ENCODE measurements around the gene PTEN.

The PTEN gene

DNA sequence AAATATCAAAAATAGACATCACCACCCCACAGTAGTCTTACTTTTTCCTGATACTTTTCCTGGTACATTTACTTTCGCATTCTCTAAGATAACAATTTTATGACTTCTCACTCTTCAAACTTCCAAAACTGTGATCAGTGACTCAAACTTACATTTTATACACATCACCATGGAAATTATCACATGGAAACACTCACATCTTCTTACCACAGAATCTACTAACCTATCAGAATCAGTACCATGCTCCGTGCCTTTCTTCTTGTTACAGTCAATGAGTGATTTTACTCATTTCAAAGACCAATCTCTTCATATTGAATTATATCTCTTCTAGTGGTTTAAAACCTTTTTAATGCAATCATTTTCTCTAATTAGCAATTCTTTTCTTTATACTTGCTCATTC lies 120.3 kb downstream of the PTEN start:
- Histone ChIP-seq H3K27ac (ENCODE audit: low read length) (no peak overlapping the region), H4K20me1 (ENCODE audit: insufficient read depth, low read length) (no peaks in the 10 kb centered on the region), H3K9me2 (replicated peaks; ENCODE audit: insufficient read depth, low read length) (no peaks in the 10 kb centered on the region), H3K36me3 (replicated peaks; ENCODE audit: insufficient read depth, low read length) (no peaks in the 10 kb centered on the region), H3K27me3 (replicated peaks; ENCODE audit: insufficient read depth, low read length) (no peaks in the 10 kb centered on the region), H3K9ac (ENCODE audit: low read length) (no peak overlapping the region), H3K4me3 (ENCODE audit: low read length) (no peak overlapping the region), H3F3A (ENCODE audit: insufficient read depth, low read length) (no peaks in the 10 kb centered on the region), H2AFZ (ENCODE audit: low read length) (no peak overlapping the region), H3K4me1 (ENCODE audit: low read length) (no peaks in the 10 kb centered on the region), H3K79me2 (ENCODE audit: low read length) (no peaks in the 10 kb centered on the region), H3K4me2 (ENCODE audit: low read depth, low read length) (no peak overlapping the region), H3K9me3 (replicated peaks; ENCODE audit: insufficient read depth, low read length) (no peaks in the 10 kb centered on the region)
- TF ChIP-seq EZH2 (optimal IDR thresholded peaks at IDR 0.05; ENCODE audit: low read depth, low read length) (no peak), EZH2phosphoT487 (IDR thresholded peaks at IDR 0.05; ENCODE audit: low read length) (no peak)
- TF ChIP-seq, protein P1, sequence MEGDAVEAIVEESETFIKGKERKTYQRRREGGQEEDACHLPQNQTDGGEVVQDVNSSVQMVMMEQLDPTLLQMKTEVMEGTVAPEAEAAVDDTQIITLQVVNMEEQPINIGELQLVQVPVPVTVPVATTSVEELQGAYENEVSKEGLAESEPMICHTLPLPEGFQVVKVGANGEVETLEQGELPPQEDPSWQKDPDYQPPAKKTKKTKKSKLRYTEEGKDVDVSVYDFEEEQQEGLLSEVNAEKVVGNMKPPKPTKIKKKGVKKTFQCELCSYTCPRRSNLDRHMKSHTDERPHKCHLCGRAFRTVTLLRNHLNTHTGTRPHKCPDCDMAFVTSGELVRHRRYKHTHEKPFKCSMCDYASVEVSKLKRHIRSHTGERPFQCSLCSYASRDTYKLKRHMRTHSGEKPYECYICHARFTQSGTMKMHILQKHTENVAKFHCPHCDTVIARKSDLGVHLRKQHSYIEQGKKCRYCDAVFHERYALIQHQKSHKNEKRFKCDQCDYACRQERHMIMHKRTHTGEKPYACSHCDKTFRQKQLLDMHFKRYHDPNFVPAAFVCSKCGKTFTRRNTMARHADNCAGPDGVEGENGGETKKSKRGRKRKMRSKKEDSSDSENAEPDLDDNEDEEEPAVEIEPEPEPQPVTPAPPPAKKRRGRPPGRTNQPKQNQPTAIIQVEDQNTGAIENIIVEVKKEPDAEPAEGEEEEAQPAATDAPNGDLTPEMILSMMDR (IDR thresholded peaks at IDR 0.05; ENCODE audit: low read length), result no peak
- no peak for DNase-seq

GRCh38 chr10:87987206-87987605 lies 123.8 kb downstream of the PTEN start:
- no peak overlapping the region for H2AFZ ChIP-seq (ENCODE audit: low read length)
- no peaks in the 10 kb centered on the region for H3K79me2 ChIP-seq (ENCODE audit: low read length)
- H3K4me1 ChIP-seq (ENCODE audit: low read length), result no peaks in the 10 kb centered on the region
- H3F3A ChIP-seq (ENCODE audit: insufficient read depth, low read length), result no peaks in the 10 kb centered on the region
- H3K9me3 ChIP-seq (replicated peaks; ENCODE audit: insufficient read depth, low read length), result no peaks in the 10 kb centered on the region
- H4K20me1 ChIP-seq (ENCODE audit: insufficient read depth, low read length), result no peaks in the 10 kb centered on the region
- no peak overlapping the region for H3K27ac ChIP-seq (ENCODE audit: low read length)
- no peak overlapping the region for H3K4me3 ChIP-seq (ENCODE audit: low read length)
- no peaks in the 10 kb centered on the region for H3K27me3 ChIP-seq (replicated peaks; ENCODE audit: insufficient read depth, low read length)
- no peak for DNase-seq
- H3K36me3 ChIP-seq (replicated peaks; ENCODE audit: insufficient read depth, low read length), result no peaks in the 10 kb centered on the region
- no peak overlapping the region for H3K4me2 ChIP-seq (ENCODE audit: low read depth, low read length)
- no peak for TF ChIP-seq EZH2 (optimal IDR thresholded peaks at IDR 0.05; ENCODE audit: low read depth, low read length)
- TF ChIP-seq, protein P1 (IDR thresholded peaks at IDR 0.05; ENCODE audit: low read length), result no peak
- no peak for TF ChIP-seq EZH2phosphoT487 (IDR thresholded peaks at IDR 0.05; ENCODE audit: low read length)
- H3K9me2 ChIP-seq (replicated peaks; ENCODE audit: insufficient read depth, low read length), result no peaks in the 10 kb centered on the region
- H3K9ac ChIP-seq (ENCODE audit: low read length), result no peak overlapping the region

- H3K4me3 ChIP-seq (ENCODE audit: low read length), result no peak overlapping the region
- H3K9ac ChIP-seq (ENCODE audit: low read length), result no peak overlapping the region
- H3K4me2 ChIP-seq (ENCODE audit: low read depth, low read length), result no peak overlapping the region
- no peaks in the 10 kb centered on the region for H3K4me1 ChIP-seq (ENCODE audit: low read length)
- no peaks in the 10 kb centered on the region for H3K9me3 ChIP-seq (replicated peaks; ENCODE audit: insufficient read depth, low read length)
- H3K36me3 ChIP-seq (replicated peaks; ENCODE audit: insufficient read depth, low read length), result no peaks in the 10 kb centered on the region
- no peak for DNase-seq
- no peaks in the 10 kb centered on the region for H3F3A ChIP-seq (ENCODE audit: insufficient read depth, low read length)
- H3K27ac ChIP-seq (ENCODE audit: low read length), result no peak overlapping the region
- H2AFZ ChIP-seq (ENCODE audit: low read length), result no peak overlapping the region
- H4K20me1 ChIP-seq (ENCODE audit: insufficient read depth, low read length), result no peaks in the 10 kb centered on the region
- H3K9me2 ChIP-seq (replicated peaks; ENCODE audit: insufficient read depth, low read length), result no peaks in the 10 kb centered on the region
- TF ChIP-seq EZH2phosphoT487 (IDR thresholded peaks at IDR 0.05; ENCODE audit: low read length), result no peak
- TF ChIP-seq, protein P1 (IDR thresholded peaks at IDR 0.05; ENCODE audit: low read length), result no peak
- TF ChIP-seq EZH2 (optimal IDR thresholded peaks at IDR 0.05; ENCODE audit: low read depth, low read length), result no peak
- no peaks in the 10 kb centered on the region for H3K27me3 ChIP-seq (replicated peaks; ENCODE audit: insufficient read depth, low read length)
- no peaks in the 10 kb centered on the region for H3K79me2 ChIP-seq (ENCODE audit: low read length)
These were observed 128.5 kb downstream of the PTEN start for GRCh38 chr10:87991946-87992345.
